HG03095 (cell line): Measurements from ENCODE around the gene ZFP42.
"Not testable (repeated sequence)": the region's sequence is repeated elsewhere in the genome, so short reads cannot be mapped to it uniquely, and the experiment has no call there.

Source experiments
- ATAC-seq: cut with Tn5 transposase; IDR thresholded peaks from one replicate; pipeline ENCODE4 v1.9.1; 2021; ENCODE audit warnings: moderate library complexity; ENCODE audit not compliant: unreplicated experiment

Gene ZFP42

DNA sequence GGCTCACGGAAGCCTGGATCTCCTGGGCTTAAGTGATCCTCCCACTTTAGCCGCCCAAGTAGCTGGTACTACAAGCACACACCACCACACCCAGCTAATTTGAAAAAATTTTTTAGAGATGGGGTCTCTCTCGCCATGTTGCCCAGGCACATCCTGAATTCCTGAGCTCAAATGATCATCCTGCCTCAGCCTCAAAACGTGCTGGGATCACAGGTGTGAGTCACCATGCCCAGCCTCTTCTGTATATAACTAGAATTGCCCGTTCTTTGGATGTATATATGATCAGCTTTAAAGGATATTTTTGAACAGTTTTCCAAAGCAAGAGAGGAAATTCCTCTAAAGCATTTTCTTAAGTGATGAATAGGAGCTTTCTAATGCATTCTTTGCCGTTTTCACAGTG, 22.7 kb downstream of the ZFP42 start:
- ATAC-seq, result no peak

DNA sequence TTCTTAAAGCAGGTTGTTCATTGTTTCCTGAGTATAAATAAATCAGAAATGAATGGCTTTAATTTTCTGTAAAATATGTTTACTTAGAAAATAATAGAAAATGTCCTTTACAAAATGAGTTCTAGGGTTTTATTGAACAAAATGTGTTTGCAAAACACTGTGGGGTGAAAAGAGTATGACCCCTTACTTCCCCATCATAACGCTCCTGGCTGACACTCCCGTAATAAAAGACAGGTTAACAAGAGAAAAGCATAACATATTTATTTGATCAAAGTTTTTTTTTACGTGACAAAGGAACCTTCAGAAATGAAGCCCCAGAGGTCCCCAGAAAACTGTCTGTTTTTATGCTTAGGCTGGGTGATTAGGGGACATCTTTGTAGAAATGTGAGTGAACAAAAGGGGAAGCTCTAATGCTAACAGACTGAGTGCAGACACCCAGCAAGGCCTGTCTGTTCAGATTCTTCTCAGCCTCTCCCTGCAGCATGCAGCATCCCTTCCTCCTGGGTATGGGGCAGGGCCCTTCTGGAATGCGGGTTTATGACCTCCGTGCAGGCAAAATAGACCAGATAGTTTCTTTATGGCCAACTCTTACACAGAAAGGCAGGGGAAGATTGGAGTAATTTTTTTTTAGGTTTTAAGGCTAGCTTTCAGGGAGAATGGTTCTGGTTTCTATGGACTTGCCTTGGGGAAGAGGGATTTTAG, 26.1 kb downstream of the ZFP42 start:
- no peak for ATAC-seq

- no peak for ATAC-seq
Measured at GRCh38 chr4:188023682-188024081, 28.1 kb downstream of the ZFP42 start.

DNA sequence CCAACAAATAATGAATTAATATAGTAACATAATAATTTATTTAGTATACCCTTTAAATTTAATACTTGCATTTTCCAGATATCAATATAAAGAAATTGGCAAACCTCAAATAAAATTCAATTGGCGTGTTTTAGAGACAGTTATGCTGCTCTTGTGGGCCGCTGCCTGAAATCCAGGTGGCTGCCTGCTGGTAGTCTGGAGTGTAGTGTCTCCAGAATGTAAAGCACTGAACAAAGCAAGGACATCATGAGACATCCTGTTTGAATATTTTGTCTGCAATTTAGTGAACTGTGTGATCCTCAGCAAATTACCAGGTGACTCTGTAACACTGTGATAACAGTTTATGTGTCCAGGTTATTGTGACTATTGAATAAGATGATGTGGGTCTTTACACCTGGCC, 29.9 kb downstream of the ZFP42 start:
- no peak for ATAC-seq

DNA sequence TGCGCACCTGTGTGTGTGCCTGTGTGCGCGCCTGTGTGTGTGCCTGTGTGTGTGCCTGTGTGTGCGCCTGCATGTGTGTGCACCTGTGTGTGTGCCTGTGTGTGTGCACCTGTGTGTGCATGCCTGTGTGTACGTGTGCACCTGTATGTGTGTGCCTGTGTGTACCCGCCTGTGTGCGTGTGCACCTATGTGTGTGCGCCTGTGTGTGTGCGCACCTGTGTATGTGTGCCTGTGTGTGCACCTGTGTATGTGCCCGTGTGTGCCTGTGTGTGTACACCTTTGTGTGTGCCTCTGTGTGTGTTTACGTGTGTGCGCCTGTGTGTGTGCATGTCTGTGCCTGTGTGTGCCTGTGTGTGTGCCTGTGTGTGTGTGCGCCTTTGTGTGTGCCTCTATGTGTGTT, 33.5 kb downstream of the ZFP42 start:
- no peak for ATAC-seq

- ATAC-seq, result no peak
Measured at GRCh38 chr4:188030401-188030800, 34.8 kb downstream of the ZFP42 start.

DNA sequence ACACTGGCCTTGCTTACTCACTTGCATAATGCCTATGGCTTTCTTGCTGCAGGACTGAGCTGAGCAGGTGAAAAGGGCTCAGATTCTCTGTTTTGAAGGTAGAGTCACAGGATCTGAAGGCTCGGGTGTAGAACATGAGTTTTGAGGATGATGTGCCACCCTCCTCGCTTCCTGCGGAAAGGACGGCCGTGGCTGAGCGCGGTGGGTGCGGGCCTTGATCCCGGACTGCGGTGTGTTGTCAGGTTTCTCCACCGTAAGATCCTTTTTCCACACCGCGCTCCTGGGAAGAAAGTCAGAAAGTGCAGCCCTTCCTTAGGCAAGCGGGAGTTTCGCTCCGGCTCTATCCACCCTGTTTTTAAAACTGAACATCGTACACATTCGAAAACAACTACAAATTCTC, 36.2 kb downstream of the ZFP42 start:
- no peak for ATAC-seq

DNA sequence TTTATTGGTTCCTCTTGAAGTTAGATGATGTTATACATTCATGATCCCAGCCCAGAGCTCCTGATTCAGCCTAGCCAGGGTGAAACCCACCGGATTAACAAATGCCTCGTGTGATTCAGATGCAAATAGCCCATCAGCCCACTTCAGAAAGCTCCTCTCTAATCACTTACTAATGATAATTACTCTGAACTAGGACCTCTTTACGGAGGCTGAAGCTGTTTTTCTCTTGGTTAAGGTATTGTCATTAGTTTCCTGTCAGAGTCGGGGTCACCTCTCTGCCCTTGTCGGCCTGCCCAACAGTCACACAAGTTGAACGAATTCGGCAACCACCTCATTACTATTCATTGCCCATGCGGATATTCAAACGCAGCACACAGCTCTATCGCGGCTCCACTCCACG, 36.6 kb downstream of the ZFP42 start:
- ATAC-seq, result no peak

DNA sequence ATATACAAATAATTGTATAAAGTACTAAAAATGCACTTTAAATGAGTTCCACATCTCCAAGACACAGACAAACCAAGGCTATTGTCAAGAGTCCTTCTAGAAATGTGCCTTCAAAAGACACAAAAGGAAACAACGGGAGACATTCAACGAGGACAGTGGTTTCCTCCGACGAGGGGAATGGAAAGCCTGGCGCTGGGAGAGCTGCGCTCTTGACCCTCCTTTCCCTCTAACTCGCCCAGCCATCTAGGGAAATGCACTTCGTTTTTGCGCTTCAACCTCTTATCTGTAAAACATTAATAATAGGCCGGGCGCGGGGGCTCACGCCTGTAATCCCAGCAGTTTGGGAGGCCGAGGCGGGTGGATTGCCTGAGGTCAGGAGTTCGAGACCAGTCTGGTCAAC, 37.0 kb downstream of the ZFP42 start:
- ATAC-seq, result no peak

DNA sequence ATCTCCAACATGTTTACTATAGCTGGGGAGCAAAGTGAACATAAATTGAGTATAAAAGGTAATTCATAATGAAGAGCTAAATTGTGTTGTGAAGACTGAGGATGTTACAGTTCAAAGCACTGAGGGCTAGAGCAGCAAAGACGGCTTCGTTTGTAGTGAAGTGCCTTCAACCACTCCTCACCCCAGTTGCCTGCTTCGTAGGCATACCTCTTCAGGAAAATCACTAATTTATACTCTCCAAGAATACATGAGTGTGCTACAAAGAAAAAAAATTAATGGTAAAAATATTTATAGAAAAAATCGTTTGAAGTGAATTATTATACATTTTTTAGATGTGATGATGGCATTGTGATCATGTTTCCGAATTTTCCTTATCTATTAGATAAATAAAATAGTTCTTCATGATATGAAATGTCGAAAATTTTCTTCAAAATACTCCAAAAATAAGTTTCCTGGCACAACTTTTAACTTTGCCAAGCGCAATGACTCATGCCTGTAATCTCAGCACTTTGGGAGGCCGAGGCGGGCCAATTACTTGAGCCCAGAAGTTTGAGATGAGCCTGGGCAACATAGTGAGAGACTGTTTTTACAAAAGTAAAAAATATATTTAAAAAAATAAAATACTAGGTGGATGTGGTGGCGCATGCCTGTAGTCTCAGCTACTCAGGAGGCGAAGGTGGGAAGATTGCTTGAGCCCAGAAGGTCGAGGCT, 41.6 kb downstream of the ZFP42 start:
- no peak for ATAC-seq

GRCh38 chr4:188041721-188042120, 46.1 kb downstream of the ZFP42 start:
- ATAC-seq, result no peak

DNA sequence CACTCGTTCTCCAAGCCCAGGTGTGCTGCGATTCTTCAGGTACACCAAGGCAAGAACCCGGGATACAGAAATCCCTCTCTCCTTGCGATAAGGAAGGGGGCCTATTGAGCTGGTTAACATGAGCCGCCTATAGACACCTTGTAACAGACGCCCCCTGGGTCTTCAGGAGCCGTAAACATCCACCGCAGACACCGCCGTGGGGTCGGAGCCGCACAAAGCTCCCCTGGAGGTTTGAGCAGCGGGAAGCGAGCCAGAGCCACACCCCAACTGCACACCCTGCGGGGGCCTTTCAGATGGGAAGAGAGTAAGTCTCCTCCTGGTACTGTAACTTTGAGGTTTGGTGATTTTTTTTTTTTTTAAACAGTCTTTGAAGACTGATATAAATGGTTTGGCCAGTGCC, 46.6 kb downstream of the ZFP42 start:
- ATAC-seq, result no peak

DNA sequence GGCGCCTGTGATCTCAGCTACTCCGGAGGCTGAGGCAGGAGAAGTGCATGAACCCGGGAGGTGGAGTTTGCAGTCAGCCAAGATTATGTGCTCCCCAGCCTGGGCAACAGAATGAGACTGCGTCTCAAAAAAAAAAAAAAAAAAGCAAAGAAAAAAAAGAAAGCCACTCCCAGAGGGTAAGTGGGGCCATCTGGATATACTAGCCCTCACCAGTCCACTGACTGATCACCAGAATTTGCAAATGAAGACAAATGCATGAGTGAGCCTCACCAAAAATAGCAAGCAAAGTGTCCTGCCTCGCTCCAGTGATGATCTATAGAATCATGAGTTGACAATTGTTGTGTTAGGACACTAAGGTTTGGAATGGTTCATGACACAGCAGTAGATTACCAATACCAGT, 47.6 kb downstream of the ZFP42 start:
- no peak for ATAC-seq

DNA sequence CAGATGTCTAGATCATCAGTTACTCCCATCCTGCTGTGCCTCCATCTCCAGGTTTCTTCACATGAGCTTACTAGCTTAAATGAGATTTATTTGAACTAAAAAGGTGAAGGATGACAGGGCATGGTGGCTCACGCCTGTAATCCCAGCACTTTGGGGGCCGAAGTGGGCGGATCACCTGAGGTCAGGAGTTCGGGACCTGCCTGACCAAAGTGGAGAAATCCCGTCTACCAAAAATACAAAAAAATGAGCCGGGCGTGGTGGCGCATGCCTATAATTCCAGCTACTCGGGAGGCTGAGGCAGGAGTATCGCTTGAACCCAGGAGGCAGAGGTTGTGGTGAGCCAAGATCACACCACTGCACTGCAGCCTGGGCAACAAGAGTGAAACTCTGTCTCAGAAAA, 49.9 kb downstream of the ZFP42 start:
- not testable (repeated sequence) for ATAC-seq

GRCh38 chr4:188046657-188047056, 51.1 kb downstream of the ZFP42 start:
- no peak for ATAC-seq

DNA sequence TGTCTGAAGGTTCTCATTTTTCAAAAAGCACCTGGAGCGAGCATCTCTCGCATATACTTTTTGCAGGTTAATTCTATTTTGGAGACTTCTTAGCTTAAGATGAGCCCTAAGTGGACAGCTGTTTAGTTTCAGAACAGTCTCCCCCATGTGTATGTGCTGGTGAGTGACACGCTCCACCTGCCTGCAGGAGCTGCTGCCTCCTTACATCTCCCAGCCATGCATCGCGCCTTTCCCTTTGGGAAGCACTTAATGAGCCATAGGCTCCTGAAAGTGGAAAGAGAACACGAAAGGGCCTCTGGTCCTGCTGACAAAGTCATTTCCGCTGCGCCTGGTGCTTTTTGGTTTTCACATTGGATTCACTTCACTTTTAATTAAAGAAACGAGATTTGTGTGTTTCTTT, 57.7 kb downstream of the ZFP42 start:
- ATAC-seq, result no peak
